H7 (cell line): Measurements from ENCODE around the gene MON2. TPM values are rescaled to one million over a fixed set of nuclear protein-coding genes. Genes with fewer than 3 reads are reported as not detected.
A peak's percentile ranks its signal among the peaks of the same experiment; 100 is the strongest.
"Not testable (repeated sequence)": the region's sequence is repeated elsewhere in the genome, so short reads cannot be mapped to it uniquely, and the experiment has no call there.

Experiments used
- DNase-seq: peaks from one replicate; pipeline ENCODE4 v3.0.0; 2012
- H3K27me3 ChIP-seq: 2 replicates; pipeline ENCODE4 v1.6.0; 2011; ENCODE audit warnings: mild to moderate bottlenecking, low read length; ENCODE audit not compliant: control insufficient read depth, insufficient read depth
- H3K36me3 ChIP-seq: replicated peaks from 2 replicates; pipeline ENCODE4 v1.5.1; 2011; ENCODE audit warnings: low read length; ENCODE audit not compliant: control insufficient read depth, insufficient read depth
- H3K4me3 ChIP-seq: 2 replicates; pipeline ENCODE4 v1.5.1; 2011; ENCODE audit warnings: low read depth, mild to moderate bottlenecking, control low read depth, low read length, moderate library complexity; ENCODE audit not compliant: insufficient read depth
- total RNA-seq: library from RNA; depleted of rRNA; stranded (reverse); fragments of >200 nt; shearing (Covaris generic); gene quantifications from 2 replicates; pipeline ENCODE4 v1.2.3, GENCODE V29; 2014; rRNA removed

MON2 gene, protein sequence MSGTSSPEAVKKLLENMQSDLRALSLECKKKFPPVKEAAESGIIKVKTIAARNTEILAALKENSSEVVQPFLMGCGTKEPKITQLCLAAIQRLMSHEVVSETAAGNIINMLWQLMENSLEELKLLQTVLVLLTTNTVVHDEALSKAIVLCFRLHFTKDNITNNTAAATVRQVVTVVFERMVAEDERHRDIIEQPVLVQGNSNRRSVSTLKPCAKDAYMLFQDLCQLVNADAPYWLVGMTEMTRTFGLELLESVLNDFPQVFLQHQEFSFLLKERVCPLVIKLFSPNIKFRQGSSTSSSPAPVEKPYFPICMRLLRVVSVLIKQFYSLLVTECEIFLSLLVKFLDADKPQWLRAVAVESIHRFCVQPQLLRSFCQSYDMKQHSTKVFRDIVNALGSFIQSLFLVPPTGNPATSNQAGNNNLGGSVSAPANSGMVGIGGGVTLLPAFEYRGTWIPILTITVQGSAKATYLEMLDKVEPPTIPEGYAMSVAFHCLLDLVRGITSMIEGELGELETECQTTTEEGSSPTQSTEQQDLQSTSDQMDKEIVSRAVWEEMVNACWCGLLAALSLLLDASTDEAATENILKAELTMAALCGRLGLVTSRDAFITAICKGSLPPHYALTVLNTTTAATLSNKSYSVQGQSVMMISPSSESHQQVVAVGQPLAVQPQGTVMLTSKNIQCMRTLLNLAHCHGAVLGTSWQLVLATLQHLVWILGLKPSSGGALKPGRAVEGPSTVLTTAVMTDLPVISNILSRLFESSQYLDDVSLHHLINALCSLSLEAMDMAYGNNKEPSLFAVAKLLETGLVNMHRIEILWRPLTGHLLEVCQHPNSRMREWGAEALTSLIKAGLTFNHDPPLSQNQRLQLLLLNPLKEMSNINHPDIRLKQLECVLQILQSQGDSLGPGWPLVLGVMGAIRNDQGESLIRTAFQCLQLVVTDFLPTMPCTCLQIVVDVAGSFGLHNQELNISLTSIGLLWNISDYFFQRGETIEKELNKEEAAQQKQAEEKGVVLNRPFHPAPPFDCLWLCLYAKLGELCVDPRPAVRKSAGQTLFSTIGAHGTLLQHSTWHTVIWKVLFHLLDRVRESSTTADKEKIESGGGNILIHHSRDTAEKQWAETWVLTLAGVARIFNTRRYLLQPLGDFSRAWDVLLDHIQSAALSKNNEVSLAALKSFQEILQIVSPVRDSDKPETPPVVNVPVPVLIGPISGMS (N-terminal part only)
- 12.2 and 14.4 TPM in 2 replicates for total RNA-seq

DNA sequence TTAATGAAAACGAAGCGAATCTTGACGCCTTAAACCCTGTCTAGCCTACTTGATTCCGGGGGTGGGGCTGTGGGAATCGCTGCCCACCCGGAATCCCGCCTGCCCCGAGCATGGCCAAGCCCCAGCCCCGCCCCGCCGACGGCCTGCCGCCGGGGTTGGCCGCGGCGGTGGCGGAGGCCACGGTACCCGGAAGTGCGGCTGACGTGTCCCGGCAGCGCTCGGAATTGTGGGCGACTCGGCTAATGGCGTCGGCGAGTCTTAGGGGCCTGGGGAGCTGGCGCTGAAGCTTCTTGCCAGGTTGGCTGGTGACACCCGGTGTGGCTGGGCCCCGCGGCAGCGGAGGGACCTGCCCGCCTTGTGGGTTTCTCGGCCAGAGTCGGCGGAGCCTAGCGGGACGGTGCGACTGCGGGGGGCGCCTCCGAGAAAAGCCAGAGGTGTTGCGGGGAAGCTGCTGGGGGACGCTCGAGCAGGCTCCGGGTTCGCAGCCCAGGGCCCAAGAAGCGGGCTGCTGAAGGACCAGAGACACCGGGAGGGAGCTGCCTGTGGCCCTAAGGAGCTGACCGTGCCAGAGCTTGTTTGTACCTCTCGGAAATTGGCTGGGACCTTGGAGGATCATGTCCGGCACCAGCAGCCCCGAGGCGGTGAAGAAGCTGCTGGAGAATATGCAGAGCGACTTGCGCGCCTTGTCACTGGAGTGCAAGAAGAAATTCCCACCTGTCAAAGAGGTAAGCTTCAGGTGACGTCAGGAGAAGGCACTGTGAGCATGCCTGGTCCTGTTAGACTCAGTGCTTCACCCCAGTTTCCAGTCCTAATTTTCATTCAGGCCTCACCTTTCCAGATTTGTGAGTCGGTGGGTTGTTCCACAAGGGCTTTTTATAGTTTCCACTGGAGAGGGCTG lies at the start of gene MON2:
TSS of gene MON2 (plus strand) at position 233 of the 898 bp plus-strand sequence. CDS start at position 615, 382 bp downstream.
- DNase-seq: peak; percentile 93
- H3K4me3 ChIP-seq: peak within 1 kb of the TSS; percentile 94
- H3K36me3 ChIP-seq: no peaks in the 10 kb centered on the region
- H3K27me3 ChIP-seq: no peaks in the 10 kb centered on the region

DNA sequence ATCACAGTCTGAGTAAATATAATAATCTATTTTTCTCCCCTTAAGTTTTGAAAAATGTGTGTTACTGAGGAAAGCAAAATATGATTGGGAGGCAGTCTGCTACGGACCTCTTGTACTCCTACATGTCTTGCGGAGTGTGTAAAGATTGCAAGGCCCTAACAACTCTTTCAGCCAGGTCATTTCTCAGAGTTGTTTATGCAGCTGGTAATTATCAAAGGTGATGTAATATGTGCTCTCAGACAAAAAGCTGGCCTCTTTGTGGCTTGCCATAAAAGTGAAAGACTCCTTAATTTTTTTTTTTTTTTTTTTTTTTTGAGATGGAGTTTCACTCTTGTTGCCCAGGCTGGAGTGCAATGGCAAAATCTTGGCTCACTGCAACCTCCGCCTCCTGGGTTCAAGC lies 40.5 kb upstream of the MON2 start:
- Histone ChIP-seq H3K27me3 (no peaks in the 10 kb centered on the region), H3K4me3 (no peak overlapping the region), H3K36me3 (no peaks in the 10 kb centered on the region)
- DNase-seq: no peak

DNA sequence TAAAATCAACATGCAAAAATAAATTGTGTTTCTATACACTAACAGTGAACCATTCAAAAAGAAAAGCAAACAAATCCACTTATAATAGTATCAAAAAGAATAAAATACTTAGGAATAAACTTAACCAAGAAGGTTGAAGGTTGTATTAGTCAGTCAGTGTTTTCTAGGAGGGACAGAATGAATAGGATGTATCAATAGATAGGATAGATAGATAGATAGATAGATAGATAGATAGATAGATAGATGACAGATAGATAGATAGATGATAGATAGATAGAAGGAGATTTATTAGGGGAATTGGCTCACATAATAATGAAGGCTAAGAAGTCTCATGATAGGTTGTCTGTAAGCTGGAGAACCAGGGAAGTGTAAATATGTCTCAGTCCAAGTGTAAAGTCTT lies 37.2 kb upstream of the MON2 start:
- no peak for DNase-seq
- Histone ChIP-seq H3K27me3 (peaks cover 8% of the 10 kb centered on the region), H3K36me3 (no peaks in the 10 kb centered on the region), H3K4me3 (no peak overlapping the region)

DNA sequence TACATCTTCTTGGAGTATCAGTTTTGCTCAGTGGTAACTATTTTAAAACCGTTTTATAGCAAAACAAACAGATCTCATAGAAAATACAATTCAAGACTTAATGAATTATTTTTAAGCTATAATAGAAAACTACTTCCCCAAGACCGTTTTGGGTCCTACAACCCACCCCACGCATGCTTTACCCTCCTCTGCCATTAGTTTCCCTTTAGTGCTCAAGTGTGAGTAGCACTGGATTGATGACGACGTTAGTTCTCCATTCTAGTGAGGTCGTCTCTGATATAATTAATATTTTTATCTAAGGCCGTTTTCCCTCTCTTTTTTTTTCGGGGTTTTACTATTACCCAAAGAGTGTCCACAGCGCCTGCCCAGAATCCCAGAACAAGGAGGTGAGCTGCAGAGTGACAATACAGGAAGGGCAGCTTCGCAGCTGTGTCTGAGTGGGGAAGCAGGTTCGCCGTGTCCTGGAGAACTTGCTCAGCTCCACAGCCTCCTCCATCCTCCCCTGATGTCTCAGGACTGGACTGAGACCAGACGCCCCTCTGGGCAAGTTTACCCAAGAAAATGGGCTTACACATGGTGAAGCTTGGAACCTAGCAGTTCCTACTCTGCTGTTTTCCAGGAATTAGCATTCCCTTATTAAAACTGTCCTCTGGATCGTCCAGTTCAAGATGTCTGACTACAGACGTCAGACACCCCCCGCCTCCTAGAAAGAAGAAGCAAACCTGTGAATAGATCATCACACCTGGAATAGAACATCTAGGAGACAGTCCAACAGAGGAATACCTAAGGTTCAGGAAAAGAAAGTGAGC lies 31.9 kb upstream of the MON2 start:
- DNase-seq: peak; percentile 20
- peaks cover 24% of the 10 kb centered on the region for H3K27me3 ChIP-seq
- H3K4me3 ChIP-seq: peak overlapping the region; percentile 41; the same call in 1 of the 2 replicates
- no peaks in the 10 kb centered on the region for H3K36me3 ChIP-seq

DNA sequence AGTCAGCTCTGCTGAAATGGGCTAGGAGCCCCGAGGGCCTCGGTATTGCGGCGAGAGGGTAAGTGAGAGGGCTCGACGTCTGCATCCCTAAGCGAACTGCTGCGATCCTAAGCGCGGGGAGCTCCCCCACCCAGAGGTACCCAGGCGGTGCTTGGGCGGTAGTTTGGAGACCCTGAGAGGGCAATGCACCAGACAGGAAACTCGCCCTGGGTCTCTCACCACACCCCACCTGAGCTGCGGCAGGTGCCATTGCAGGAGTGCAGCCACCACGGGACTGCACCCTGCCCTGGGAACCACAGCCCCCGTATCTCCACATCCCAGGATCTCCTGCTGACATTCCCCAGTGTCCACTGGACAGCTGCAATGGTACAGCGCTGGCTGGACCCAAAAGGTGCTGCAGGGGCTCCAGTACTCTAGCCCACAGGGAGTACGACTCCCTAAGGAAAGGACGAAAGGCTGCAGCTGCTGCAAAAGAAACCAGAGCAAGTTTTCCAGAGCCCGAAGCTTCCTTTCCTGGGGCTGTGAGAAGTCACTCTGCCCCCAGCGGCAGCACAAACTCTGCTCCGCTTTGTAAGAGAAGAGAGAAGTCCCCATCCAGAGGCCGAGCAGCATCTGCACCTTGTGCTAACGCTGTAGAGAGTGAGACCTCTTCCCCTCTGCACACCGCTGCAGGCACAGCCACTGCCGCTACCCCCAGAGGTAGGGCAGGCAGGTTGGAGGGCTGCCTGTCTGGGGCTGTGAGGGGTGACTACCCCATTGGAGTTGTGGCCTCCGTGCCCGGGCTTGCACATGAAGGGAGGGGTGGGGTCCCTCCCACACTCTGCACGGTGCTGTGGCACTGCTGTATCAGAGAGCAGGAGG lies 31.1 kb upstream of the MON2 start:
- Histone ChIP-seq H3K36me3 (no peaks in the 10 kb centered on the region), H3K4me3 (peak overlapping the region; percentile 41), H3K27me3 (peaks cover 24% of the 10 kb centered on the region)
- peak; percentile 80 for DNase-seq

DNA sequence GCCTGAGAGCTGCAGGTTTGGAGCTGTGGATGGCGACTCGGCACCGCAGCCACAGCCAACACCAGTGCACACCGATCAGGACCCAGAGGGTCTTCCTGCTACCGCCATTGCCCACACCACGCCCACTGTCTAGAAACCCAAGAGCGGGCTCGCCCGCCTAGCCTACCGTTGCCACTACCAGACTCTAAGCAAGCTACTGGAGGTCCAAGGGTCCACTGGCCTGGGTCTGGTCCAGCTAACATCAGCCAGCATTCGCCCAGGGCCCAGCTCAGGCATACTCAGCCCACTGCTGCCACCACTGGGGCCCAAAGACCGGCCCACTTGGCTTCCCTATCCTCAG lies 30.5 kb upstream of the MON2 start:
- no peak for DNase-seq

DNA sequence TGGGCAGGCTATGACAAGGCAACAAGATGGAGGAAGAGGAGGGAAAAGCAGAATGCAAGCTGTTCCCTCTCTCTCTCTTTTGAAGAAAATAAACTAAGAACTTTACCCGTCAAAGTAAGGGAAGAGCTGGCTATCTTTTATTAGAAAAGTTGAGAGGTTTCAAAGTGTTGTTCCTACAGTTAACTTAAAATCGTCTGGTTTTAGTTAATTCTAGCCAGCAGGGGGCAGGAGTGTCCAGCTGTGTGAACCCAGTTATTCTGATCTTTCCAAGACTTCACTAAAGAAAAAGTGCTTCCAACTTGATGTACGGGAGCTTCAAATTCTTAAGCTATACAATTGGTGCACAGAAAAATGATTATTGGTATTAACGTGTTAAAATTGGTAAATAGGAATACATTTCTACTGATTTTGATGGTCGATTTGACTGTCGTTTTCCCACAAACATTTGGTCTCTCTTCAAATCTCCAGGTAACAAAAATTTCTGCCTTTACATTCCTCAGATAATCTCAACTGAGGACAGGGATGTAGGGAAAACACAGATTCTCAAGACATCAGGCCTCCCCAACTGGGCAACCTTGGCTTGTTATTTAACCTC lies 28.4 kb upstream of the MON2 start:
- Histone ChIP-seq H3K4me3 (no peak overlapping the region), H3K36me3 (no peaks in the 10 kb centered on the region), H3K27me3 (peaks cover 22% of the 10 kb centered on the region)
- DNase-seq: peak; percentile 50

More for the DNA sequence above, 30.5 kb upstream of the MON2 start:
- H3K36me3 ChIP-seq: no peaks in the 10 kb centered on the region
- H3K4me3 ChIP-seq: peak overlapping the region; percentile 41; the same call in 1 of the 2 replicates
- H3K27me3 ChIP-seq: peaks cover 24% of the 10 kb centered on the region

DNA sequence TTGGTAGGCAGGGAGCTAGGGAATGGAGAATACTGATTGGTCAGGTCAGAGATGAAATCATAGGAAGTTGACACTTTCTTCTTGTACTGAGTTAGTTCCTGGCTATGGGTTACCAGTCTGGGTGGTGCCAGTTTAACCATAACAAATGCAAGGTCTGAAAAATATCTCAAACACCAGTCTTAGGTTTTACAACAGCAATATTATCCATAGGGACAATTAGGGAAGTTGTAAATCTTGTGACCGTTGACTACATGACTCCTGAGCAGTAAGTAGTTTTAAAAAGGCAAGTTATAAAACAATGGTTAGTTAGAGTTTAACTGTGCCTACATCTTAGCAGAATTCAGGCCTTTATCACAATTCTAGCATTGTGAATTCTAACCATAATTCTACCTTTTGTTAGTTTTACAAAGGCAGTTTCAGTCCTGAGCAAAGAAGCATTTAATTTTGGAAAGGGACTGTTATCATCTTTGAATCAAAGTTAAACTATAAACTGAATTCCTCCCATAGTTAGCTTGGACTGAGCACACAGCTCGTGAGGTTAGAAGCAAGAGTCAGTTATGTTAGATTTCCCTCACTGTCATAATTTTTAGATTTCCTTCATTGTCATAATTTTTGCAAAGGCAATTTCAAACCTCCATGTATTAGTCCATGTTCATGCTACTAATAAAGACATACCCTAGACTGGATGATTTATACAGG lies 19.7 kb upstream of the MON2 start:
- H3K4me3 ChIP-seq: no peak overlapping the region
- no peaks in the 10 kb centered on the region for H3K27me3 ChIP-seq
- no peak for DNase-seq
- no peaks in the 10 kb centered on the region for H3K36me3 ChIP-seq

DNA sequence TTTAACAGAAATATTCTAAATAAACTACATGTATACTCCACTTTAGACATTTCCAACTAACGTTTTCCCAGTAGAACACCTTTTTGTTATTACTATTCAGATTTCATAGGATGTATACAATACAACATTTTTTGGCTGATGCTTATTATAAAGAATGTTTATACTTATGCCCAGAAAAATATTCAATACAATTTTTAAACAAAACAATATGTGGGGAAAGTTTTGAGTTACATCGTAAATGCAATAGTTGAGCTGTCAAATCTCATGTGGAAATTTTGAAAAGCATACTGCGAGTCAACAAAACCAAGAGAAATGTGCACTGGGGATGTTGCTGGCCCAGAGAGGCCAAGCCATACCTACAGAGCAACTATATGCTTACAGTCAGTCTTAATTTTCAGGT lies 18.2 kb upstream of the MON2 start:
- no peaks in the 10 kb centered on the region for H3K27me3 ChIP-seq
- DNase-seq: no peak
- no peak overlapping the region for H3K4me3 ChIP-seq
- no peaks in the 10 kb centered on the region for H3K36me3 ChIP-seq

DNA sequence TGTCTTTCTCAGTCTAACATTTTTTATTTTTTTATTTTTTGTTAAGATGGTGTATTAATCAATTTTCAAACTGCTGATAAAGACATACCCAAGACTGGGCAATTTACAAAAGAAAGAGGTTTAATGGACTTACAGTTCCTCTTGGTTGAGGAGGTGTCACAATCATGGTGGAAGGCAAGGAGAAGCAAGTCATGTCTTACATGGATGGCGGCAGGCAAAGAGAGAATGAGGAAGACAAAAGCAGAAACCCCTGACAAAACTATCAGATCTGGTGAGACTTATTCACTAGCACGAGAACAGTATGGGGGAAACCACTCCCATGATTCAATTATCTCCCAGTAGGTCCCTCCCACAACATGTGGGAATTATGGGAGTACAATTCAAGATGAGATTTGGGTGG lies 11.2 kb upstream of the MON2 start:
- not testable (repeated sequence) for H3K36me3 ChIP-seq, DNase-seq, H3K27me3 ChIP-seq, H3K4me3 ChIP-seq

DNA sequence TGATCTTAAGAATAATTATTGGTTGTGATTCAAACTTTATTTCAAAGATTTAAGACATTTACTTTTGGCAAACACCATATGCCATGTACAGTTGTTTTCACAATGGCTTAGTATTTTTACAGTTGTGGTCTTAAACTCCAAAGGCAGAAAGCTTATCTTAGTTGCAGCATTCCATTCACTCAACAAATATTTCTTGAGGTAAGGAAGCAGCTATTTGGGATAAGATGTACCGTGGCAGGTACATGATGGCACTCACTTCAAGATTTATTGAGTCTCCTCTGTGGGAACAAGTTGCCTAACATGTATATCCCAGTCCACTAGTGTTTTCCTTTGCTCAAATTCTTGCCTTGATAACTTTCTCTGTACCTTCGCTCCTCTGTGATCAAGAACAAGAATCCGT lies 8.0 kb upstream of the MON2 start:
- no peaks in the 10 kb centered on the region for H3K36me3 ChIP-seq
- DNase-seq: no peak
- no peak overlapping the region for H3K4me3 ChIP-seq
- H3K27me3 ChIP-seq: no peaks in the 10 kb centered on the region

DNA sequence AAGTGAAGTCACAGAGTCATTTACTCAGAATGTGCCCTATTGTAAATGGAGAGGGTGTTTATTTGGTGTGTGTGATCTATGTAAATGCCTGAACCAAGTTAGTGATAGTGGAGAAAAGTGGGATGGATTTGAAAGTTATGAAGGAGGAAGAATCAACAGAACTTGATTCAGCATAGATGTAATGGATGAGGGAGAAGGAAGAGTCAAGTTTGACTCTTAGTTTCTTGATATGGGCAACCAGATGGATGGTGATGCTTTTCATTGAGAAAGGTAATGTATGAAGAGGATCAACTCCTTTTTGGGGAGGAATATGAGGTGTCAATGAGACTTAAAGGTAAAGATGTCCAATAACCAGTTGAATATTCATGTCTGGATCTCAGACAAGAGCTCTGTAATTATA lies 6.7 kb upstream of the MON2 start:
- no peak for DNase-seq
- H3K4me3 ChIP-seq: no peak overlapping the region
- H3K27me3 ChIP-seq: no peaks in the 10 kb centered on the region
- no peaks in the 10 kb centered on the region for H3K36me3 ChIP-seq
